HL-60 (cell line): ENCODE data around the gene TRDMT1.

Experiments
- DNase-seq, 2 experiments: peaks; one replicate each; pipeline ENCODE4 v3.0.0-alpha.2; 2010 to 2020; ENCODE audit warnings: low read depth in 1 of 2, low spot score in 1 of 2
- H3K27ac ChIP-seq: fragments of 250-450 bp; sonication (Bioruptor Pico); replicated peaks from 2 replicates; pipeline ENCODE4 v1.5.1; 2020; ENCODE audit warnings: mild to moderate bottlenecking, moderate library complexity
- H3K27me3 ChIP-seq: fragments of 250-450 bp; sonication (Bioruptor Pico); 2 replicates; pipeline ENCODE4 v1.5.1; 2021; ENCODE audit warnings: mild to moderate bottlenecking, moderate library complexity; ENCODE audit not compliant: insufficient read depth, poor library complexity, severe bottlenecking
- H3K4me3 ChIP-seq: replicated peaks from 2 replicates; pipeline ENCODE4 v1.5.1; 2011; ENCODE audit warnings: mild to moderate bottlenecking, control low read depth, low read length; ENCODE audit not compliant: insufficient read depth
- CTCF ChIP-seq: IDR thresholded peaks from one replicate; pipeline ENCODE4 v1.5.1; 2011; ENCODE audit warnings: low read length, control low read depth, inconsistent platforms; ENCODE audit not compliant: insufficient read depth
- GABPA ChIP-seq: IDR thresholded peaks from 2 replicates; pipeline ENCODE4 v1.6.1; 2012; ENCODE audit warnings: low read depth
- POLR2AphosphoS5 ChIP-seq: IDR thresholded peaks from 2 replicates; pipeline ENCODE4 v1.6.1; 2012; ENCODE audit warnings: low read depth
- REST ChIP-seq: IDR thresholded peaks from 2 replicates; pipeline ENCODE4 v1.6.1; 2012; ENCODE audit warnings: low read depth; ENCODE audit not compliant: insufficient replicate concordance
- SPI1 ChIP-seq: IDR thresholded peaks from 2 replicates; pipeline ENCODE4 v1.6.1; 2012; ENCODE audit warnings: low read depth, mild to moderate bottlenecking, borderline replicate concordance

Gene TRDMT1

GRCh38 chr10:17174626-17175025, 26.8 kb downstream of the TRDMT1 start:
- no peaks in the 10 kb centered on the region for H3K27me3 ChIP-seq
- H3K27ac ChIP-seq: no peak overlapping the region
- TF ChIP-seq GABPA (no peak), POLR2AphosphoS5 (no peak), REST (no peak)
- H3K4me3 ChIP-seq: no peak overlapping the region
- DNase-seq: no peak

- no peak for DNase-seq
- Histone ChIP-seq H3K4me3 (no peak overlapping the region), H3K27me3 (no peaks in the 10 kb centered on the region), H3K27ac (no peak overlapping the region)
- TF ChIP-seq SPI1 (no peak), GABPA (no peak), POLR2AphosphoS5 (no peak), REST (no peak), CTCF (no peak)
Observed at GRCh38 chr10:17171141-17171641, 30.3 kb downstream of the TRDMT1 start.

- H3K27ac ChIP-seq: no peak overlapping the region
- DNase-seq: no peak
- H3K27me3 ChIP-seq: no peaks in the 10 kb centered on the region
- TF ChIP-seq GABPA: no peak
- no peak for TF ChIP-seq REST
- no peak for TF ChIP-seq POLR2AphosphoS5
- no peak for TF ChIP-seq SPI1
- TF ChIP-seq CTCF: no peak
- no peak overlapping the region for H3K4me3 ChIP-seq
Observed at GRCh38 chr10:17169803-17170202, 31.7 kb downstream of the TRDMT1 start.

- Histone ChIP-seq H3K27me3 (no peaks in the 10 kb centered on the region), H3K27ac (no peak overlapping the region), H3K4me3 (no peak overlapping the region)
- TF ChIP-seq SPI1 (no peak), CTCF (no peak), GABPA (no peak), POLR2AphosphoS5 (no peak)
- no peak for DNase-seq
Observed at GRCh38 chr10:17166699-17167098, 34.8 kb downstream of the TRDMT1 start.
